Uterus (tissue), 4 donors: ENCODE results near the gene C10orf71. TPM values are rescaled to one million over a fixed set of nuclear protein-coding genes. Genes with fewer than 3 reads are reported as not detected.

ENCODE experiments used
- DNase-seq, 2 donors: peaks; one replicate each; pipeline ENCODE4 v3.0.0-alpha.2; 2019 to 2020
- H3K27ac ChIP-seq, 2 donors: fragments of 200-600 bp; sonication (generic); 1 replicate in 1 of 2; 2 replicates in 1 of 2; pipeline ENCODE4 v1.5.1; 2016 to 2018
- H3K27me3 ChIP-seq, 2 donors: fragments of 200-600 bp; sonication (generic); one replicate each; pipeline ENCODE4 v1.5.1; 2018 to 2019; ENCODE audit warnings: control low read depth in 1 of 2
- H3K36me3 ChIP-seq, 2 donors: fragments of 200-600 bp; sonication (generic); one replicate each; pipeline ENCODE4 v1.5.1; 2019; ENCODE audit warnings: control low read depth in 1 of 2
- H3K4me1 ChIP-seq, 2 donors: fragments of 200-600 bp; sonication (generic); one replicate each; pipeline ENCODE4 v1.5.1; 2018 to 2019; ENCODE audit warnings: control low read depth in 1 of 2
- H3K4me3 ChIP-seq, 2 donors: fragments of 200-600 bp; sonication (generic); 1 replicate in 1 of 2; 2 replicates in 1 of 2; pipeline ENCODE4 v1.5.1; 2018 to 2019; ENCODE audit warnings: mild to moderate bottlenecking in 1 of 2
- H3K9me3 ChIP-seq, 2 donors: fragments of 200-600 bp; sonication (generic); one replicate each; pipeline ENCODE4 v1.5.1; 2019; ENCODE audit warnings: control low read depth in 1 of 2
- CTCF ChIP-seq, 4 experiments: fragments of 200-600 bp in 2 of 4; fragments of 450-650 bp in 2 of 4; sonication (generic) in 2 of 4; IDR thresholded peaks; one replicate each; pipeline ENCODE4 v1.5.1; 2016 to 2019; ENCODE audit warnings: antibody characterized with exemption in 4 of 4, mild to moderate bottlenecking in 2 of 4, moderate library complexity in 1 of 4
- POLR2A ChIP-seq, 2 donors: fragments of 450-650 bp; IDR thresholded peaks; one replicate each; pipeline ENCODE4 v1.6.1; 2016; ENCODE audit warnings: antibody characterized with exemption in 2 of 2, mild to moderate bottlenecking in 1 of 2, moderate library complexity in 1 of 2
- intact Hi-C: fragments of 100-400 bp; cut with DNase I; formaldehyde crosslinking; loops from one replicate; pipeline ENCODE4 v1.15.1; 2023; ENCODE audit warnings: low total_unique reads
- total RNA-seq, 4 donors: library from RNA; depleted of rRNA in 3 of 4; stranded (reverse); fragments of >200 nt in 3 of 4; gene quantifications; one replicate each; pipeline versions ENCODE4 v1.1.0 to v1.2.4, GENCODE V29; 2014 to 2023
- donor health status: DM: yes; HTN: yes; CAD: no.

C10orf71 gene
- total RNA-seq, 4 donors from 2014 or later, result not detected

- H3K27ac ChIP-seq, result no peak overlapping the region
- no peaks in the 10 kb centered on the region for H3K27me3 ChIP-seq
- no peaks in the 10 kb centered on the region for H3K36me3 ChIP-seq
- peaks cover 0 to 3% of the 10 kb centered on the region in 2 donors for H3K9me3 ChIP-seq
- H3K4me1 ChIP-seq, result no peaks in the 10 kb centered on the region
- DNase-seq, result no peak
- intact Hi-C loops, result no loop called here
- TF ChIP-seq POLR2A (IDR thresholded peaks at IDR 0.05) (no peak), CTCF (IDR thresholded peaks at IDR 0.05) (no peak)
- no peak overlapping the region for H3K4me3 ChIP-seq
Observed at GRCh38 chr10:49361735-49362568, 63.0 kb downstream of the C10orf71 start.

DNA sequence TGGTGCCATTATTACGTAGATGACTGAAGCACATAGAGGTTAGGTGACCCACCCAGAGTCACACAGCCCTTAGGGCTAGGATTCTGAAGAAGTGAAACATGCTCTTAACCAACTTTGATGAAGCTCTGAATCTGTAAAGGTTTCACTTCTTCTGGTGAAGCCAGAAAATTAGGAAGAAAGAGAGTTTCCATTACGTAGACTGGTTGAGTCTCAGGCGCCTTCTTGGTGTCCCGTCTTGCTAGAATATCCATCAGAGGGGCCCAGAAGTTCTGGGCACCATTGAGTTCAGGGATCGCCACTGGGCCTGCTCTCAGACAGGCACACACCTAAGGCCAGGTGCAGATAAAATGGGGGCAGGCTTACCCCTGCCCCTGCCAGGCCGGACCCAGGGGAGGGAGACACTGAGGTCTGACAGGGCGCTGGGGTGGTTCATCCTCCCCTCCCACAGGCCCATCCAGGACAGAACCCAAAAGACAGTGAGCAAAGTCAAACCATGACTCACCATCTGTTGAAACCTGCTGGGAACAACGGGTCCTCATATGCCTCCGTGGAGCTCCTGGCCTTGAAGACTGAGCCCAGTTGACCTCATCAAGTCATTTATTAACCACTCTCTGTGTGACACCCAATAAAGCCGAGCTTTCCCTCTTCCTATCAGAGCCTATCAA lies 63.8 kb downstream of the C10orf71 start:
- intact Hi-C loops, result no loop called here
- TF ChIP-seq CTCF (IDR thresholded peaks at IDR 0.05), result no peak
- TF ChIP-seq POLR2A (IDR thresholded peaks at IDR 0.05), result no peak
- Histone ChIP-seq H3K9me3 (no peaks in the 10 kb centered on the region), H3K4me3 (no peak overlapping the region), H3K27me3 (no peaks in the 10 kb centered on the region), H3K4me1 (no peaks in the 10 kb centered on the region), H3K27ac (no peak overlapping the region), H3K36me3 (no peaks in the 10 kb centered on the region)
- no peak for DNase-seq

- intact Hi-C loops, result no loop called here
- no peaks in the 10 kb centered on the region for H3K4me1 ChIP-seq
- no peak for DNase-seq
- H3K27ac ChIP-seq, result no peak overlapping the region
- no peak for TF ChIP-seq CTCF (IDR thresholded peaks at IDR 0.05)
- no peak for TF ChIP-seq POLR2A (IDR thresholded peaks at IDR 0.05)
- no peaks in the 10 kb centered on the region for H3K9me3 ChIP-seq
- H3K36me3 ChIP-seq, result no peaks in the 10 kb centered on the region
- no peak overlapping the region for H3K4me3 ChIP-seq
- no peaks in the 10 kb centered on the region for H3K27me3 ChIP-seq
Observed at GRCh38 chr10:49363309-49364031, 64.5 kb downstream of the C10orf71 start.

- no peak for DNase-seq
- H3K4me1 ChIP-seq, result no peaks in the 10 kb centered on the region
- no peaks in the 10 kb centered on the region for H3K36me3 ChIP-seq
- H3K9me3 ChIP-seq, result no peaks in the 10 kb centered on the region
- no peak overlapping the region for H3K4me3 ChIP-seq
- intact Hi-C loops, result no loop called here
- H3K27ac ChIP-seq, result no peak overlapping the region
- TF ChIP-seq POLR2A (IDR thresholded peaks at IDR 0.05) (no peak), CTCF (IDR thresholded peaks at IDR 0.05) (no peak)
- no peaks in the 10 kb centered on the region for H3K27me3 ChIP-seq
Observed at GRCh38 chr10:49364051-49364450, 65.1 kb downstream of the C10orf71 start.

DNA sequence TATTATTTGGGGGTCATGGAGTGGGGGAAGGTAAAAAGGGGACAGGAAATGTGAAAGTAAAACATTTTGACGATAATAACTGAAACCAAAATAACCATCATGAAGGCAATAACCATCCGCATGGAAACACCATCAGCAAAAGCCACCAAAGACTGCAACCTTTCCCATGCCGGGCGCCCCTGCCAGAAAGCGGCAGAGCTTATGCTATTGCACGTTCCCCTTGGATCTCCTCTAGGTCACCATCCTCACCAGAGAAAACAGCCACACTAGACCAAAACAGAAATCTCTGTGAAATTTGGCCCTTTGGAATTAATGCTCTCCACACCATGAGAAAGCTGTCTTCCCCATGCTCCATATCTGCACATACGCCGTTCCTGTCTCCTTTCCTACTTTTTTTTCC lies 65.8 kb downstream of the C10orf71 start:
- no peaks in the 10 kb centered on the region for H3K36me3 ChIP-seq
- intact Hi-C loops, result no loop called here
- no peaks in the 10 kb centered on the region for H3K9me3 ChIP-seq
- no peak for DNase-seq
- no peak overlapping the region for H3K4me3 ChIP-seq
- no peak overlapping the region for H3K27ac ChIP-seq
- H3K27me3 ChIP-seq, result no peaks in the 10 kb centered on the region
- H3K4me1 ChIP-seq, result no peaks in the 10 kb centered on the region
- TF ChIP-seq POLR2A (IDR thresholded peaks at IDR 0.05) (no peak), CTCF (IDR thresholded peaks at IDR 0.05) (no peak)
